Common myeloid progenitor, CD34-positive (primary cell): ENCODE results near the gene TMEM163.

Experiments
- CTCF ChIA-PET: fragments of 350-600 bp; sonication (Branson Sonifier 250); formaldehyde crosslinking; loops from one replicate; lab custom pipeline; 2021; ENCODE audit warnings: antibody characterized with exemption; lab: Charles Lee
- POLR2A ChIA-PET: fragments of 350-600 bp; sonication (Branson Sonifier 250); formaldehyde crosslinking; loops from one replicate; lab custom pipeline; 2021; ENCODE audit warnings: antibody characterized with exemption; lab: Charles Lee
- DNase-seq, 3 donors: peaks; one replicate each; pipeline versions ENCODE4 v3.0.0 to v3.0.0-alpha.2; 2013
- H3K27ac ChIP-seq, 2 experiments: 1 replicate in 1 of 2; 2 replicates in 1 of 2; pipeline ENCODE4 v1.7.0; 2013; ENCODE audit warnings: inconsistent platforms in 2 of 2, low read length in 2 of 2, mild to moderate bottlenecking in 2 of 2, low read depth in 1 of 2, moderate library complexity in 1 of 2; ENCODE audit not compliant: severe bottlenecking in 2 of 2, insufficient read depth in 1 of 2, poor library complexity in 1 of 2
- H3K27me3 ChIP-seq, 5 experiments: replicated peaks in 2 of 5; 1 replicate in 3 of 5; 2 replicates in 2 of 5; pipeline versions ENCODE4 v1.6.1 to v1.7.0; 2013; ENCODE audit warnings: low read length in 4 of 5, mild to moderate bottlenecking in 2 of 5, moderate library complexity in 2 of 5, inconsistent platforms in 1 of 5; ENCODE audit not compliant: insufficient read depth in 5 of 5, control insufficient read depth in 4 of 5
- H3K36me3 ChIP-seq, 4 experiments: 1 replicate in 2 of 4; 2 replicates in 2 of 4; pipeline versions ENCODE4 v1.6.1 to v1.7.0; 2013; ENCODE audit warnings: low read length in 3 of 4, control low read depth in 1 of 4, mild to moderate bottlenecking in 1 of 4; ENCODE audit not compliant: control insufficient read depth in 4 of 4, insufficient read depth in 4 of 4
- H3K4me1 ChIP-seq, 4 experiments: 1 replicate in 3 of 4; 2 replicates in 1 of 4; pipeline versions ENCODE4 v1.6.1 to v1.7.1; 2013; ENCODE audit warnings: low read length in 3 of 4, mild to moderate bottlenecking in 3 of 4, control low read depth in 1 of 4, inconsistent platforms in 1 of 4, moderate library complexity in 1 of 4; ENCODE audit not compliant: control insufficient read depth in 4 of 4, insufficient read depth in 4 of 4; ENCODE audit errors: control extremely low read depth in 1 of 4
- H3K4me3 ChIP-seq, 7 experiments: 1 replicate in 4 of 7; 2 replicates in 3 of 7; pipeline versions ENCODE4 v1.5.1 to v1.7.0; 2013; ENCODE audit warnings: mild to moderate bottlenecking in 7 of 7, low read length in 6 of 7, moderate library complexity in 6 of 7, inconsistent platforms in 2 of 7, low read depth in 2 of 7, control low read depth in 1 of 7; ENCODE audit not compliant: insufficient read depth in 4 of 7, control insufficient read depth in 1 of 7; ENCODE audit errors: extremely low read depth in 1 of 7
- H3K9me3 ChIP-seq, 5 experiments: 1 replicate in 4 of 5; 2 replicates in 1 of 5; pipeline versions ENCODE4 v1.6.1 to v1.7.1; 2013; ENCODE audit warnings: low read length in 4 of 5, mild to moderate bottlenecking in 2 of 5, inconsistent platforms in 1 of 5, low read depth in 1 of 5, moderate library complexity in 1 of 5; ENCODE audit not compliant: control insufficient read depth in 4 of 5, insufficient read depth in 2 of 5; ENCODE audit errors: control extremely low read depth in 1 of 5
- WGBS: methylation state at CpG from one replicate; pipeline ENCODE4 v1.1.5; 2013; ENCODE audit not compliant: insufficient coverage; 5-methylcytosine and 5-hydroxymethylcytosine counted together

The TMEM163 gene

GRCh38 chr2:134406736-134407135 is 312.1 kb downstream of the TMEM163 start:
- peaks cover 3 to 35% (median 4%) of the 10 kb centered on the region in 4 experiments for H3K36me3 ChIP-seq
- H3K27ac ChIP-seq, result no peak overlapping the region
- H3K4me3 ChIP-seq, result no peak overlapping the region
- ChIA-PET CTCF (interaction anchor here (0.9 kb wide), 1 partner anchor 288 kb away, joined by 4 read pairs; no protein-coding TSS in a partner anchor), POLR2A (no interaction called here)
- no peaks in the 10 kb centered on the region for H3K9me3 ChIP-seq
- peaks cover 5 to 11% (median 8%) of the 10 kb centered on the region in 4 experiments for H3K4me1 ChIP-seq
- H3K27me3 ChIP-seq, result no peaks in the 10 kb centered on the region
- WGBS, result 95% methylated on average over 2 of the region's 3 CpGs
- DNase-seq, result no peak

- Histone ChIP-seq H3K36me3 (peaks cover 3 to 35% (median 4%) of the 10 kb centered on the region in 4 experiments), H3K27me3 (no peaks in the 10 kb centered on the region), H3K4me3 (no peak overlapping the region), H3K4me1 (peaks cover 5 to 10% (median 6%) of the 10 kb centered on the region in 4 experiments), H3K9me3 (no peaks in the 10 kb centered on the region), H3K27ac (no peak overlapping the region)
- ChIA-PET POLR2A (interaction anchor here (0.6 kb wide), 1 partner anchor 79 kb away, joined by 3 read pairs; no protein-coding TSS in a partner anchor), CTCF (no interaction called here)
- 97% methylated on average over 4 of the region's 5 CpGs for WGBS
- no peak for DNase-seq
These were observed 312.5 kb downstream of the TMEM163 start for GRCh38 chr2:134406311-134406710.
